Gastroesophageal sphincter (tissue), 4 donors: ENCODE results near the gene RPL36. TPM values are rescaled to one million over a fixed set of nuclear protein-coding genes. Genes with fewer than 3 reads are reported as not detected.

ENCODE experiments used
- ATAC-seq: fragments of 150-250 bp; one replicate; pipeline ENCODE4 v1.9.1; 2016; ENCODE audit warnings: mild to moderate bottlenecking, moderate library complexity
- H3K27ac ChIP-seq, 4 donors: fragments of 200-600 bp; sonication (generic) in 3 of 4; 1 replicate in 3 of 4; 2 replicates in 1 of 4; pipeline ENCODE4 v1.5.1; 2016 to 2019
- H3K27me3 ChIP-seq: fragments of 200-600 bp; sonication (generic); one replicate; pipeline ENCODE4 v1.5.1; 2019
- H3K36me3 ChIP-seq, 2 donors: fragments of 200-600 bp; sonication (generic); one replicate each; pipeline ENCODE4 v1.5.1; 2019; ENCODE audit warnings: control low read depth in 1 of 2
- H3K4me1 ChIP-seq, 3 donors: fragments of 200-600 bp; sonication (generic); 1 replicate in 2 of 3; 2 replicates in 1 of 3; pipeline ENCODE4 v1.5.1; 2016 to 2019; ENCODE audit warnings: control low read depth in 2 of 3
- H3K4me3 ChIP-seq, 2 donors: fragments of 200-600 bp; sonication (generic); one replicate each; pipeline ENCODE4 v1.5.1; 2019; ENCODE audit warnings: mild to moderate bottlenecking in 1 of 2, moderate library complexity in 1 of 2
- H3K9me3 ChIP-seq, 3 donors: fragments of 200-600 bp; sonication (generic); one replicate each; pipeline ENCODE4 v1.5.1; 2017 to 2019; ENCODE audit warnings: control low read depth in 2 of 3
- CTCF ChIP-seq, 4 experiments: fragments of 200-600 bp in 2 of 4; fragments of 450-650 bp in 2 of 4; sonication (generic) in 1 of 4; IDR thresholded peaks; one replicate each; pipeline ENCODE4 v1.5.1; 2017 to 2019; ENCODE audit warnings: antibody characterized with exemption in 4 of 4, mild to moderate bottlenecking in 2 of 4, moderate library complexity in 2 of 4
- EP300 ChIP-seq: sonication (generic); formaldehyde crosslinking; IDR thresholded peaks from one replicate; pipeline ENCODE4 v1.6.1; 2017; ENCODE audit warnings: antibody characterized with exemption, mild to moderate bottlenecking
- POLR2A ChIP-seq, 2 donors: fragments of 450-650 bp; IDR thresholded peaks; one replicate each; pipeline ENCODE4 v1.6.1; 2017; ENCODE audit warnings: antibody characterized with exemption in 2 of 2, mild to moderate bottlenecking in 2 of 2, moderate library complexity in 1 of 2
- POLR2AphosphoS5 ChIP-seq: sonication (generic); formaldehyde crosslinking; IDR thresholded peaks from one replicate; pipeline ENCODE4 v1.6.1; 2017; ENCODE audit warnings: antibody characterized with exemption
- WGBS, 2 donors: methylation state at CpG; one replicate each; pipeline ENCODE4 v1.1.5; 2018; ENCODE audit warnings: low coverage in 1 of 2; 5-methylcytosine and 5-hydroxymethylcytosine counted together
- total RNA-seq, 4 donors: library from RNA; depleted of rRNA; stranded (reverse); fragments of >200 nt; gene quantifications; one replicate each; pipeline ENCODE4 v1.1.0, GENCODE V29; 2016

RPL36 gene
- total RNA-seq, 4 donors from 2014 or later: 393 to 1,204 (median 723) TPM

GRCh38 chr19:5711025-5711424, 20.9 kb downstream of the RPL36 start:
- ATAC-seq: no peak
- Histone ChIP-seq H3K4me1 (no peaks in the 10 kb centered on the region), H3K27me3 (no peaks in the 10 kb centered on the region), H3K36me3 (peaks cover 0 to 84% of the 10 kb centered on the region in 2 donors), H3K4me3 (no peak overlapping the region), H3K9me3 (no peaks in the 10 kb centered on the region), H3K27ac (no peak overlapping the region)
- TF ChIP-seq CTCF (IDR thresholded peaks at IDR 0.05) (no peak), POLR2A (IDR thresholded peaks at IDR 0.05) (no peak), EP300 (no peak), POLR2AphosphoS5 (no peak)
- WGBS, 2 donors: 95 to 100% methylated on average over 1 to 2 of the region's 8 CpGs

GRCh38 chr19:5711713-5712161, 21.6 kb downstream of the RPL36 start:
- Histone ChIP-seq H3K27me3 (no peaks in the 10 kb centered on the region), H3K4me3 (no peak overlapping the region), H3K27ac (no peak overlapping the region), H3K9me3 (no peaks in the 10 kb centered on the region), H3K4me1 (peaks cover 0 to 5% (median 0%) of the 10 kb centered on the region in 3 donors), H3K36me3 (peaks cover 0 to 77% of the 10 kb centered on the region in 2 donors)
- no peak for ATAC-seq
- TF ChIP-seq POLR2A (IDR thresholded peaks at IDR 0.05) (no peak), CTCF (IDR thresholded peaks at IDR 0.05) (no peak)
- WGBS, 2 donors: 77 to 91% methylated on average over 6 to 7 of the region's 25 CpGs

GRCh38 chr19:5713228-5713627, 23.1 kb downstream of the RPL36 start:
- peaks cover 0 to 19% (median 4%) of the 10 kb centered on the region in 3 donors for H3K4me1 ChIP-seq
- H3K27me3 ChIP-seq: no peaks in the 10 kb centered on the region
- no peak overlapping the region for H3K4me3 ChIP-seq
- peaks cover 0 to 69% of the 10 kb centered on the region in 2 donors for H3K36me3 ChIP-seq
- no peaks in the 10 kb centered on the region for H3K9me3 ChIP-seq
- 67 to 92% methylated on average over 1 to 6 of the region's 9 CpGs for WGBS, 2 donors
- no peak overlapping the region for H3K27ac ChIP-seq
- TF ChIP-seq POLR2AphosphoS5: no peak
- no peak for TF ChIP-seq POLR2A (IDR thresholded peaks at IDR 0.05)
- TF ChIP-seq EP300: no peak
- TF ChIP-seq CTCF (IDR thresholded peaks at IDR 0.05): no peak
- no peak for ATAC-seq

- Histone ChIP-seq H3K4me3 (no peak overlapping the region), H3K36me3 (peaks cover 0 to 54% of the 10 kb centered on the region in 2 donors), H3K27ac (no peak overlapping the region), H3K4me1 (peaks cover 0 to 34% (median 15%) of the 10 kb centered on the region in 3 donors), H3K27me3 (no peaks in the 10 kb centered on the region), H3K9me3 (no peaks in the 10 kb centered on the region)
- WGBS, 2 donors: 71 to 76% methylated on average over 2 to 5 of the region's 10 CpGs
- ATAC-seq: no peak
- TF ChIP-seq CTCF (IDR thresholded peaks at IDR 0.05) (no peak), POLR2A (IDR thresholded peaks at IDR 0.05) (no peak), POLR2AphosphoS5 (no peak), EP300 (no peak)
These were observed 24.7 kb downstream of the RPL36 start for GRCh38 chr19:5714816-5715215.

- no peaks in the 10 kb centered on the region for H3K27me3 ChIP-seq
- H3K9me3 ChIP-seq: no peaks in the 10 kb centered on the region
- H3K36me3 ChIP-seq: peaks cover 0 to 28% of the 10 kb centered on the region in 2 donors
- no peak for TF ChIP-seq POLR2AphosphoS5
- TF ChIP-seq EP300: no peak
- no peak for TF ChIP-seq POLR2A (IDR thresholded peaks at IDR 0.05)
- TF ChIP-seq CTCF (IDR thresholded peaks at IDR 0.05): no peak
- no peak overlapping the region for H3K4me3 ChIP-seq
- 83 to 90% methylated on average over 3 to 5 of the region's 8 CpGs for WGBS, 2 donors
- ATAC-seq: no peak
- H3K4me1 ChIP-seq: peaks cover 0 to 42% (median 15%) of the 10 kb centered on the region in 3 donors
- H3K27ac ChIP-seq: no peak overlapping the region
These were observed 27.3 kb downstream of the RPL36 start for GRCh38 chr19:5717215-5717935.
